Transverse colon (tissue), 4 donors: ENCODE measurements around the gene CDIPT.

Experiments used
- CTCF ChIP-seq, 5 experiments: fragments of 200-600 bp in 3 of 5; fragments of 450-650 bp in 2 of 5; sonication (generic) in 3 of 5; IDR thresholded peaks; 1 replicate in 2 of 5; 2 replicates in 3 of 5; pipeline ENCODE4 v1.5.1; 2016 to 2017; ENCODE audit warnings: antibody characterized with exemption in 5 of 5, inconsistent platforms in 3 of 5, mild to moderate bottlenecking in 2 of 5, moderate library complexity in 1 of 5
- POLR2AphosphoS5 ChIP-seq, 3 donors: sonication (generic); formaldehyde crosslinking; IDR thresholded peaks; one replicate each; pipeline ENCODE4 v1.6.1; 2016; ENCODE audit warnings: antibody characterized with exemption in 3 of 3

- TF ChIP-seq CTCF (IDR thresholded peaks at IDR 0.05), result no peak
- TF ChIP-seq POLR2AphosphoS5 (IDR thresholded peaks at IDR 0.05), result no peak
These were observed 44.9 kb upstream of the CDIPT start for GRCh38 chr16:29907973-29908372.
